Measurements from ENCODE around the gene DCTN4.

DCTN4 gene

GRCh38 chr5:150758531-150759333 is at the start of gene DCTN4:
Gene DCTN4, minus strand, starts transcription at chr5:150759017. Its CDS starts 24 bp downstream, at chr5:150758993.
- DNase-seq: peak; percentile 99

- no peak for DNase-seq
Observed at GRCh38 chr5:150804388-150804787, 45.6 kb upstream of the DCTN4 start.

GRCh38 chr5:150801117-150801927 is 42.5 kb upstream of the DCTN4 start:
- DNase-seq: peak; percentile 67

GRCh38 chr5:150797384-150797783 is 38.6 kb upstream of the DCTN4 start:
- DNase-seq: no peak

GRCh38 chr5:150794927-150795326 is 36.1 kb upstream of the DCTN4 start:
- no peak for DNase-seq

- peak; percentile 64 for DNase-seq
Observed at GRCh38 chr5:150793423-150793888, 34.6 kb upstream of the DCTN4 start.

- DNase-seq: no peak
Observed at GRCh38 chr5:150791536-150791935, 32.7 kb upstream of the DCTN4 start.

- DNase-seq: peak; percentile 98
Observed at GRCh38 chr5:150789943-150790611, 31.3 kb upstream of the DCTN4 start.

GRCh38 chr5:150789450-150789849 is 30.6 kb upstream of the DCTN4 start:
- DNase-seq: no peak

GRCh38 chr5:150788977-150789376 is 30.2 kb upstream of the DCTN4 start:
- DNase-seq: no peak

- DNase-seq: peak; percentile 80
Observed at GRCh38 chr5:150787656-150788055, 28.8 kb upstream of the DCTN4 start.

GRCh38 chr5:150786876-150787275 is 28.1 kb upstream of the DCTN4 start:
- DNase-seq: no peak

GRCh38 chr5:150785950-150786349 is 27.1 kb upstream of the DCTN4 start:
- no peak for DNase-seq

GRCh38 chr5:150783422-150783928 is 24.7 kb upstream of the DCTN4 start:
- peak; percentile 72 for DNase-seq

- DNase-seq: no peak
Observed at GRCh38 chr5:150782850-150783249, 24.0 kb upstream of the DCTN4 start.

- DNase-seq: no peak
Observed at GRCh38 chr5:150781706-150782614, 23.1 kb upstream of the DCTN4 start.

- DNase-seq: peak; percentile 87
Observed at GRCh38 chr5:150780816-150781221, 22.0 kb upstream of the DCTN4 start.

- peak; percentile 91 for DNase-seq
Observed at GRCh38 chr5:150780187-150780692, 21.4 kb upstream of the DCTN4 start.

GRCh38 chr5:150779397-150780186 is 20.8 kb upstream of the DCTN4 start:
- DNase-seq: peak; percentile 42

GRCh38 chr5:150778517-150779396 is 19.9 kb upstream of the DCTN4 start, which contains the start of gene SMIM3:
Gene SMIM3, plus strand, starts transcription at chr5:150778757. Its CDS starts 16,684 bp downstream, at chr5:150795441.
- DNase-seq: peak; percentile 89

All from suppressor macrophage treated with lipopolysaccharide for 4 hours (primary cell).